Activated CD8-positive, alpha-beta memory T cell treated with anti-CD3 and anti-CD28 coated beads for 24 hours (primary cell): ENCODE measurements around the gene KLK13.
A peak's percentile ranks its signal among the peaks of the same experiment; 100 is the strongest.

Experiments
- DNase-seq: peaks from one replicate; pipeline ENCODE4 v3.0.0-alpha.2; 2020

The KLK13 gene

DNA sequence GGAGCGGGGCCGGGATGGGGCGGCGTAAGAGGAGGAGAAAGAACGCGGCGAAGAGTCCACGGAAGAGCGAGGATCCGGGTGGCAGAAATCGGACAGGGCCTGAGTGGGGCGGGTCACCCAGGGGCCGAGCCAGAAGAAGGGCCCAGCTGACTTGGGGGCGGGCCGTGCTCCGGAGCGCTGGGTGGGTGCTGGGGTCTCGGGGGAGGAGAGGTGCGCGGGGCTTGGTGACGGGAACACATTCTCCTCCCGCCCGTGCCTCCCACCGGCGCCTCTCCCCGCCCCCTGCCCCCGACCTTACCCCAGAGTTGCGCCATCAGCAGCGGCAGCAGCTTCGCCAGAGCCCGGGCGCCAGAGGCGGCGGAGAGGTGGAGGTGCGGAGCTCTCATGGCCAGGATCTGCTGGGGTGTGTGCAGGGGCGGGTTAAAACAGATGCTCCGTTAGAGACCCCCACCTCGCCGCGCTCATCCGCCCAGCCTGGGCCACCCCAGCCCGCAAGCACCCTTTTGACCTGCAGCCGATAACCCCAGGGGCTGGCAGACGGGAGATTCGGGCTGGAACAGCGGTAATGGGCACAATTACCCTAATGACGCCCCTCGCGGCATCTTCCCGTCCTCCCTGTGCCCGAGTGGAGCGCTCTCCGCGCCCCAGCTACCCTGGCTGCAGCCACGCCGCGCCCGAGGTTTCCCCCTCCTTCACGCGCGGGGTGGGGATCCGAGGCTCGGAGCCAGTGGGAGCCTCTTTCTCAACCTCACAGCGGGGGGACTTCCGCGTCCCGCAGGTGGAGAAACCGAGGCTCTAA is 45.9 kb downstream of the KLK13 start:
- DNase-seq: no peak

DNA sequence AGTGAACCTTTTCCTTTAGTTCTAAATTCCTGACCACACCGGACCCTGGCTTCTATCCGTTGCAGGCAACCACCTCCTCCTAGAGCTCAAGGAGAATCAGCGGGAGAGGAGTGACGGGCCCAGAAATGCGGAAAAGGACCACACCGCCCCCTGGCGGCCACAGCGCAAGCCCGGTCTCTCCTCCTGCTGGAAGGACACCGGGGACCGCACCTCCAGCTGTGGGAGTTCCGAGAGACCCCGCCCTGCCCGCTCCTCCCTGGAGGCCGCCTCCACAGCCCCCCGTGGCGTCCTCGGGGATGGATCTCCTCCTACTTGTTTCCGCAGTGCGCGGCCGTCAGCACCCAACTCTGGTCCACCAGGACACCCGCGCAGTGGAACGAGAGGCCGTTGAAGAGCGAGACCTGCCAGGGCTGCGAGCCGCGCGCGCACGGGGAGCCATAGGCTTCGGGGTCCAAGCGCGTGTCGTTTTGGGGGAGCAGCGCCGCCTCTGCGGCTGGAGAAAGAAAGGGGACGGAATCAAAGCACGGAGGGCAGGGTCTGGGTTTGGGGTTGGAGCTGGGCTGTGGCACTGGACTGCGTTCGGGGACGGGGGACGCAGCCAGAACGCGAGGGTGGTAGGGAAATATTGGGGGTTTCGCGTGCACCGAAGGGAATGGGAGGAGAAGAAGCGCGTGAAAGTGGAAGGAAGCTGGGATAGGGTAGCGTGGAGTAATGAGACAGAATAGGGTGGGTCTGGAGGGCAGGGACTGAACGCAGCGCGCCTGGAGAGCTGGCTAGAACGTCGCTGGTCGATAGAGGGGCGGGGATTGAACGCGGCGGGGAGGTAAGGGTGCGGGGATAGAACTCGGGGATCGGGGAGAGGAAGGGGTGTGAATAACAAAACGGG is 47.9 kb downstream of the KLK13 start:
- DNase-seq: peak; percentile 82

DNA sequence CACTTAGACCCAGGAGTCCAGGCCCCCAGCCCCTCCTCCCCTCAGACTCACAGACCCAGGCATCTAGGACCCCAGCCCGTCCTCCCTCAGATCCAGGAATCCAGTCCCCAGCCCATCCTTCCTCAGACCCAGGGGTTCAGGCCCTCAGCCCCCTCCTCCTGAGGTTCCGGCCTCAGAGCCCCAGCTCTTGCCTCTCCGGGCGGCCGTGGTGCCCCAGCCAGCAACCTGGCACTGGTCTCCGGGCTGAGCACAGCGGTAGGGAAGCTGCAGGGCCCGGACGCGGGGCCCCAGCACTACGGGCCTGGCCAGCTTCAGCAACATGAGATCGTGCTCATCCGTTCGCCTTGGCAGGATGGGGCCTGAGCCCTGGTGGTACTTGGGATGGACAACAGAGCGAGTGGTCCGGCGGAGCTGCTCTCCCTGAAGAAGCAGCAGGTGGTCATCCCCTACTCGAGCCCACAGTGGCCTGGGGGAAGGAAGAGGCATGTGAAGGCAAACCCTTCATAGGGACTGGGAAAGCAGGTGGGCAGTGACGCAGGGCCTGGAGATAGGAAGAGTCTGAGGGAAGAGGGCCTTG is 49.1 kb downstream of the KLK13 start:
- DNase-seq: no peak

DNA sequence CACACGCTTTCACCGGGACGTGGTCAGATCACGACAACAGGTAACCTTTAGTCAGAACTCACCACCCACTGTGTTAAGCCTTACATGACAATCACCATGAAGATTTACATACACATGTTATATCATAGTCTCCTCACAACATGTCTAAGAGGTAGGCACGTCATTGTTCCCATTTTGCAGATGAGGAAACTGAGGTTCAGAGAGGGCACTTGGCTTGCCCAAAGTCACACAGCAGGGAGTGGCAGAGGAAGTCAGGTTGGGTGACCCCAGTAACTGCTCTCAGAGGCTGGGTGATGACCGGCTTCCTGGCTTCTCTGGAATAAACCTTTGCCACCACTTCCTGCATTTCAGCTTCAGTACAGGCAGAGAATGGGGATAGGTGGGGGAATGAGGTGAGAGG is 50.6 kb downstream of the KLK13 start:
- DNase-seq: no peak

DNA sequence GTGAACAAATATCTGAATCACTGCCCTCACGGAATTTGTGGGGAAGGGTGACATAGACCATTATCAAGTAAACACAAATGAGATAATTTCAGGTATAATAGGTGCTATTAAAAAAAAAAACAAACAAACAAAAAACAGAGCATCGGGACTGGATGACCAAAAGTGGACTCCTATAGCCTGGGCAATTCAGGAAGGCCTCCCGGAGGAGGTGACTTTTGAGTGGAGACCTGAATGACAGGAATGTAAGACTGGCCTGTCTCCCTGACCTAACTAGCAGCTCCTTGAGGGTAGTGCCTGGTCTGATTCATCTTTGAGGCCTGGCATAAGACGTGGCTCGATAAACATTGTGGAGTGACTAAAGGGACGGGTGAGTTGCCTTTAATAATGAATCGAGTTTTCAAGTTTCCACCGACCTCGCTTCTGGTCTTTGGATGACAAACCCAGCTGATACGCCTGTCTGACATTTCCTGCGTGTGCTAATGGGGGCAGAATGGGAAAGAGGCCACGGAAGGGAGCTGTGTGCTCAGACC is 52.2 kb downstream of the KLK13 start:
- DNase-seq: no peak

DNA sequence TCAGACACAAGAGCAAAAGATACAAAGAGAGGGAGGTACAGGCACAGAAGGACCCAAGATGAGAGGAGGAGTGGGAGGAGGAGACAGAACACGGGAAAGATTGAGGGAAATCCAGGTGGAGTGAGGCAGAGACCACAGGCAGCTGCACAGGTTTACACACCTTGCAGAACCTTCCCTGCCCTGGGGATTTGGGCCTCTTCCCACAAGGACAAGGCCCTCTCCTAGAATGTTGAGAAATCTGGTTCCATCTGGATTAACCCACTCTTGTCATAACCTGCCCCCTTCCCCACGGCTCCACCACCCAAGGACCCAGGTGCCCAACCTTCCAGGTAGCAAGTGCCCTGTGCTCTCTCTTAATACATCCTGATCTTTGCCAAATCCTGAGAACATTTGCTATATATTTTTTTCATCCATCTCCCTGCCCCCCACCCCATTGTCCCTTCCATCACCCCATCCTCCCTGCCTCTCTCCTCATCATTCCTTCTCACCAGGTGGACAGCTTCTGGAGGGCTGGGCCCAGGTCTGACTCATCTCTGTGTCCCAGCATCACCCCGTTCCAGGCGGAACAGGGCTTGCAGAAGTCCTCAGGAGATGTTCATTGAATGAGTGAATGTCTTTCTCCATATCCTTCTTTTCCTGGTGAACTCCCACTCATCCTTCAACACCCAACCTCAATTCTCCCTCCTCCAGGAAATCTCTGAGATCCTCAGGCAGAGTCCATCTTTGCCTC is 54.7 kb downstream of the KLK13 start:
- no peak for DNase-seq

DNA sequence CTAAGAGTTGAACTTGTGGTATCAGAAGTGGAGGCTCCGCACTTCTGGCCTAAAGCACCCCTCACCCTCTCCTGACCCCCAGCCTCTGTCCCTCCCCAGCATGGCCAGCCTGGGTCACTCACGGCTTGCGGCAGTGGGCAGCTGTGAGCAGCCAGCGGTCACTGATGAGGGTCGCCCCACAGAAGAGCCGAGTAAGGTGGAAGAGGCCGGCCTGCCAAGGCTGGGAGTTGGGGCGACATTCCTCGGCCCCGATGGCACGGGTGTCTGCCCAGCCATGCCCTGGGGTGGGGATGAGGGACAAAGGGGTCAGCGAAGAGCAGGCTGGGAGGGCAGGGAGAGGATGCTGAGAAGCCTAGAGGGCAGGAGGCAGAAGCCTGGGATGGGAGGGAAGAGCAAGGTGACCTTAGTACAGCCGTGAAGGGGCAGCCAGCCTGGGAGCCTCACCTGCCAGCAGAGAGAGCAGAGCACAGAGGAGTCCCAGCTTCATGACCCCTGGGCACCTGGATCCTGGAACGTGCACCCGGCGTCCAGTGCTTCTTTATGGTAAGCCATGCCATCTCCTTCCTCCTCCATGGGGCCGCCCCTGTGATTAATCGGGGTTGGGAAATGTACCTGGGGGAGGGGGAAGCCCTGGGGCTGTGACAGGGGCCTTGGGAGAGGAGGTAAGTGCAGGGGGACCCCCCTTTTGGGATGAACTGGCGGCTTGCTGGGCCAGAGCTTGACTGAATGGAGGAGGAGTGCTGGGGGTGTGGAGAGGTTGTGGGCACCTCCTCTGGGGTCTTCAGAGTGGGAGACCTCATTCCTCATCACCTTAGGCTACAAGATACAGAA is 55.6 kb downstream of the KLK13 start:
- DNase-seq: no peak

DNA sequence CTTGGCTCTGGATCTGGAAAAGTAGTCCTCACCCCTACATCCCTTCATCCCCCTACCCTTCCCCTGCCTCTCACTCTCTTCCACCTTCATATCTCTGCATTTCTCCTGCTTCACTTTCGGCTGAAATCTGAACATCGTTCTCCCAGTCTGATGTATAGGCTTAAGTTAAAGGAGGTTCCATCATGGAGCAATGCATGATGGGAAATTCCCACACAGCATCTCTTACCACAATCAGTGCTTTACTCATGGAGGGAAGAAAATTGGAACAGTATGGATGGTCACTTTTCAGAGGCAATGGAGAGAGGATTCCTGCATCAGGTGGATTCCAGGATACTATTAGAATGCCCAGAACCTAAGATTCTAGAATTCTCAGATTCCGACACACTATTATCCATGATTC is 57.4 kb downstream of the KLK13 start:
- DNase-seq: no peak

DNA sequence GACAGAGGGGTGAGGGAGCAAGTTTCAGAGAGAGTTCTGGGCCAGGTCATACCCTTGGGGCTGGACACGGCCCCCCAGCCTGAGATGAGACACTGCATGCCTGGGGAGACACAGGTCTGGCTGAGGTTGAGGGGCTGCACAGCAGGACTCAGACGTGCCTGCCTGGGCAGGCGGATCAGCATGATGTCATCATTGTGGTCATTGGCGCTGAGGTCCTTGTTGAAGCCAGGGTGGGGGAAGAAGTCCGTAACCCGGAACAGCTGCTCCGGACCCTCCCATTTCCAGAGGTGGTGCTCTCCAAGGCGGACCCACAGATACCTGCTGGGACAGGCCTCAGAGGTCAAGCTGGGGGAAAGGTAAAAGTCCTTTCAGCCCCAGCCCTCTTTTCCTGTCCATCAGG is 58.5 kb downstream of the KLK13 start:
- DNase-seq: no peak
